Breast epithelium (tissue), 4 donors: Measurements from ENCODE around the gene PTGES2. TPM values are rescaled to one million over a fixed set of nuclear protein-coding genes. Genes with fewer than 3 reads are reported as not detected.
A peak's percentile ranks its signal among the peaks of the same experiment; 100 is the strongest.

ENCODE experiments used
- DNase-seq, 2 donors: peaks; one replicate each; pipeline ENCODE4 v3.0.0-alpha.2; 2019; ENCODE audit warnings: low spot score in 2 of 2
- H3K27ac ChIP-seq, 2 donors: fragments of 200-600 bp; sonication (generic) in 1 of 2; one replicate each; pipeline ENCODE4 v1.5.1; 2016 to 2019; ENCODE audit warnings: mild to moderate bottlenecking in 1 of 2
- H3K27me3 ChIP-seq, 2 donors: fragments of 200-600 bp; sonication (generic) in 1 of 2; one replicate each; pipeline versions ENCODE4 v1.5.1 to v1.6.0; 2017 to 2019; ENCODE audit warnings: control low read depth in 1 of 2, mild to moderate bottlenecking in 1 of 2
- H3K36me3 ChIP-seq: fragments of 200-600 bp; one replicate; pipeline ENCODE4 v1.5.1; 2019
- H3K4me1 ChIP-seq, 2 donors: fragments of 200-600 bp; sonication (generic); one replicate each; pipeline ENCODE4 v1.5.1; 2016 to 2019; ENCODE audit warnings: control low read depth in 1 of 2
- H3K4me3 ChIP-seq, 3 donors: fragments of 200-600 bp; sonication (generic); 1 replicate in 2 of 3; 2 replicates in 1 of 3; pipeline ENCODE4 v1.5.1; 2016 to 2019; ENCODE audit warnings: mild to moderate bottlenecking in 3 of 3, moderate library complexity in 2 of 3
- H3K9me3 ChIP-seq, 2 donors: fragments of 200-600 bp; sonication (generic) in 1 of 2; one replicate each; pipeline ENCODE4 v1.5.1; 2016 to 2019; ENCODE audit warnings: control low read depth in 1 of 2
- POLR2A ChIP-seq: fragments of 450-650 bp; IDR thresholded peaks from one replicate; pipeline ENCODE4 v1.6.1; 2016; ENCODE audit warnings: antibody characterized with exemption, mild to moderate bottlenecking, moderate library complexity
- POLR2AphosphoS5 ChIP-seq, 3 donors: sonication (generic); formaldehyde crosslinking; IDR thresholded peaks; one replicate each; pipeline ENCODE4 v1.6.1; 2017; ENCODE audit warnings: antibody characterized with exemption in 3 of 3
- intact Hi-C: fragments of 100-400 bp; cut with DNase I; formaldehyde crosslinking; loops from one replicate; pipeline ENCODE4 v1.15.1; 2023; ENCODE audit warnings: low total_unique reads
- total RNA-seq, 3 donors: library from RNA; depleted of rRNA; stranded (reverse); fragments of >200 nt; gene quantifications; one replicate each; pipeline ENCODE4 v1.1.0, GENCODE V29; 2016
- TF ChIP-seq, protein P1 (sequence below), 3 donors: fragments of 450-650 bp; IDR thresholded peaks; one replicate each; pipeline ENCODE4 v1.5.1; 2016 to 2017; ENCODE audit warnings: antibody characterized with exemption in 3 of 3, mild to moderate bottlenecking in 3 of 3, moderate library complexity in 3 of 3

PTGES2 gene
- total RNA-seq, 3 donors from 2014 or later: 35.7 to 86.9 (median 55.0) TPM

DNA sequence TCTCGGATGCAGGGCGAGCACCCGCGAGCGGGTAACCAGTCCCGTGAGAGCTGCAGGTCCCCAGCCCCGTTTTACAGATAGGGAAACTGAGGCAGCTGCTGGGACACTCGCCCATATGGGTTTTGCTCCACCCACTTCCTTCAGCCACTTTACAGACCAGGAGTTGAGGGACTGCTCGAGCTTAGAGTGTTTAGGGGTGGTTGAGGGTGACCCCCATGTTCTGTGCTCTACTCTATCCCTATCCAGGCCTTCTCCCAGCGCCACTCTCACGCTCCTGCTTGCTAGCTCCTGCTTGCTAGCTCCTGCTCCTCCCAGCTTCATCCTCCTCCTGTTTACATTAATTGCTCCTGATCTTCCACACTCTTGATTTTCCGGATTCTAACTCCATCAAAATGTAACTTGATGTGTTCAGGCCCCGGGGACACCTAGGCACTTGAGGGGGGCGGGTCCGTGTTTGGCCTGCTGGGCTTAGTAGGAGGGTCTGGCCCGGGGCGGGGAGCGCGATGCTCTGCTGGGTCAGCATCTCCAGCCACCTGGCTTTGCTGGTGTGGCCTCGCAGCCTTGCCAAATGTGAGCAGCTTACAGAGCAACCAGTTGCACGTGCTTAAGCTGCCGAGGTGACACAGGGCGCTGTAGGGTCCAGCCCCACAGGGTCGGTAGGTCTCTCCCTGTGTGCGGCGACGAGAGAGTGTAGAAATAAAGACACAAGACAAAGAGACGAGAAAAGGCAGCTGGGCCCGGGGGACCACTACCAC, 1.5 kb upstream of the PTGES2 start:
- Histone ChIP-seq H3K27ac (peak overlapping the region; percentile 96), H3K27me3 (no peaks in the 10 kb centered on the region), H3K4me3 (peak overlapping the region; percentile 73 to 99 (median 92)), H3K4me1 (peaks cover 4 to 16% of the 10 kb centered on the region in 2 donors), H3K9me3 (peaks cover 0 to 3% of the 10 kb centered on the region in 2 donors), H3K36me3 (no peaks in the 10 kb centered on the region)
- intact Hi-C loops: no loop called here
- TF ChIP-seq POLR2AphosphoS5 (IDR thresholded peaks at IDR 0.05) (no peak), POLR2A (no peak)
- TF ChIP-seq, protein P1, sequence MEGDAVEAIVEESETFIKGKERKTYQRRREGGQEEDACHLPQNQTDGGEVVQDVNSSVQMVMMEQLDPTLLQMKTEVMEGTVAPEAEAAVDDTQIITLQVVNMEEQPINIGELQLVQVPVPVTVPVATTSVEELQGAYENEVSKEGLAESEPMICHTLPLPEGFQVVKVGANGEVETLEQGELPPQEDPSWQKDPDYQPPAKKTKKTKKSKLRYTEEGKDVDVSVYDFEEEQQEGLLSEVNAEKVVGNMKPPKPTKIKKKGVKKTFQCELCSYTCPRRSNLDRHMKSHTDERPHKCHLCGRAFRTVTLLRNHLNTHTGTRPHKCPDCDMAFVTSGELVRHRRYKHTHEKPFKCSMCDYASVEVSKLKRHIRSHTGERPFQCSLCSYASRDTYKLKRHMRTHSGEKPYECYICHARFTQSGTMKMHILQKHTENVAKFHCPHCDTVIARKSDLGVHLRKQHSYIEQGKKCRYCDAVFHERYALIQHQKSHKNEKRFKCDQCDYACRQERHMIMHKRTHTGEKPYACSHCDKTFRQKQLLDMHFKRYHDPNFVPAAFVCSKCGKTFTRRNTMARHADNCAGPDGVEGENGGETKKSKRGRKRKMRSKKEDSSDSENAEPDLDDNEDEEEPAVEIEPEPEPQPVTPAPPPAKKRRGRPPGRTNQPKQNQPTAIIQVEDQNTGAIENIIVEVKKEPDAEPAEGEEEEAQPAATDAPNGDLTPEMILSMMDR (IDR thresholded peaks at IDR 0.05): no peak
- DNase-seq: no peak

- Histone ChIP-seq H3K4me1 (peaks cover 4 to 16% of the 10 kb centered on the region in 2 donors), H3K36me3 (no peaks in the 10 kb centered on the region), H3K27me3 (no peaks in the 10 kb centered on the region), H3K9me3 (no peaks in the 10 kb centered on the region), H3K27ac (peak overlapping the region; percentile 96), H3K4me3 (peak overlapping the region; percentile 73 to 99 (median 92))
- intact Hi-C loops: no loop called here
- DNase-seq: peak; percentile 79
- TF ChIP-seq POLR2A: no peak
- TF ChIP-seq, protein P1 (IDR thresholded peaks at IDR 0.05): peak in 1 of 3 donors; percentile 12
- TF ChIP-seq POLR2AphosphoS5 (IDR thresholded peaks at IDR 0.05): peak; percentile 70 to 74 (median 73)
Observed at GRCh38 chr9:128127990-128128835, 684 bp upstream of the PTGES2 start.

- DNase-seq: no peak
- H3K9me3 ChIP-seq: no peaks in the 10 kb centered on the region
- H3K36me3 ChIP-seq: peaks cover 6% of the 10 kb centered on the region
- TF ChIP-seq POLR2A (no peak), POLR2AphosphoS5 (IDR thresholded peaks at IDR 0.05) (no peak)
- TF ChIP-seq, protein P1 (IDR thresholded peaks at IDR 0.05): no peak
- intact Hi-C loops: no loop called here
- peaks cover 4 to 16% of the 10 kb centered on the region in 2 donors for H3K4me1 ChIP-seq
- H3K27me3 ChIP-seq: no peaks in the 10 kb centered on the region
- H3K27ac ChIP-seq: no peak overlapping the region
- peak overlapping the region in 1 of 3 donors; percentile 92 for H3K4me3 ChIP-seq
Observed at GRCh38 chr9:128125580-128126354, 1.8 kb downstream of the PTGES2 start.

DNA sequence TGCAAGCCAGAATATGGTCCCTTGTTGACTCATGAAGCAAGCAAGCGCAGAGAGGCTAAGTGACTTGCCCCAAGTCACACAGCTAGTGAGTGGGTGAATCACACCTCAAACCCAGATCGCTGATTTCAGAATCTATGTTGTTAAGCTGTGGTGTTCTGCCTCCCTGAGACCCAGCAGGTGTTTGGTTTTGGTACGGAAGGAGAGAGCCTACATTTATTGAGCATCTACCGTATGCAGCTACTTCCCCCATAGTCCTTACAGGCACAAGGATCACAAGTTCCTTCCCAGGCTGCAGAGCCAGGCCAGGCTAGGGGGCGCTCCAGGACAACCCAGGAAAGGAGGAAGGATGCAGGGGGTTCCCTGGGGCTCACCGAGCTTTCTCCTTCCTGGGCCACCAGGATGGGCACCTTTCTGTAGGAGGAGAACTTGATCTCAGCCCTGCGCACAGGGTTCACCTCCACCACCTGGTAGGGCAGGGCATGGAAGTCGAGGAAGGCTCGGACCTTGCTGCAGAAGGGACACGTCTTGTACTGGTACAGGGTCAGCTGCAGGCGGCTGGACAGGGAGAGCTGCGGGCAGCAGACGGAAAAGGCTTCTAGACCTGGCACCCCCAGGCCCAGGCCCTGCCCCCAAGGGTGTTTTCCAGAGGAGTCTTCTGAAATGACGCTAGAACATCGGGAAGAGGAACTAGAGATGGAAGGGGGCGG, 2.5 kb downstream of the PTGES2 start:
- Histone ChIP-seq H3K4me1 (peaks cover 4 to 16% of the 10 kb centered on the region in 2 donors), H3K27me3 (no peaks in the 10 kb centered on the region), H3K36me3 (peaks cover 6% of the 10 kb centered on the region), H3K4me3 (peak overlapping the region in 1 of 3 donors; percentile 92), H3K9me3 (no peaks in the 10 kb centered on the region), H3K27ac (no peak overlapping the region)
- intact Hi-C loops: no loop called here
- DNase-seq: no peak
- TF ChIP-seq POLR2A: no peak
- TF ChIP-seq, protein P1 (IDR thresholded peaks at IDR 0.05): no peak
